ENCODE measurements around the gene FOXK2.

GRCh38 chr17:82604532-82604931 is 85.0 kb downstream of the FOXK2 start:
- TF ChIP-seq POLR2A (IDR thresholded peaks at IDR 0.05) = no peak
- no peak for TF ChIP-seq CTCF (IDR thresholded peaks at IDR 0.05)

Data from breast epithelium (tissue), 3 donors.